ENCODE results near the gene LRRC3B.

Gene LRRC3B

DNA sequence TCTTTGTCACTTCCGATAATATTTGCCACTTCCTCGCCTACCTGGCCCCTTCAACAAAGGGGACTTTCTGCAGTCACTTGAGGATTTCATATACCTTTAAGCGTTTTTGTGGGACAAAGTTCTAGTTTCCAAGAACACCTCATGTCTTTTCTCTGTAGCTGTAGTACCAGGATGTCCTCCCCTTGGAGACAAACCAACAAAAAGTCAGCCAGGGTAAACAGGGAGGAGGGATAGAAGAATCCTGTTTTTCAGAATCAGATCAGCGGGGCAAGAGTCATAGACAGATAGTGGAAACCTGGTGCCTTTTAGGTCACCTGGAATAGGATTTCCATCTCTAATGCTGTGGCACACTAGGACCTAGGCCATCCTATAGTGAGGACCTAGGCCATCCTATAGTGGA is 4.5 kb downstream of the LRRC3B start:
- DNase-seq (ENCODE audit: low read depth): no peak
- H3K4me3 ChIP-seq (ENCODE audit: low read depth, low read length): no peak overlapping the region

DNA sequence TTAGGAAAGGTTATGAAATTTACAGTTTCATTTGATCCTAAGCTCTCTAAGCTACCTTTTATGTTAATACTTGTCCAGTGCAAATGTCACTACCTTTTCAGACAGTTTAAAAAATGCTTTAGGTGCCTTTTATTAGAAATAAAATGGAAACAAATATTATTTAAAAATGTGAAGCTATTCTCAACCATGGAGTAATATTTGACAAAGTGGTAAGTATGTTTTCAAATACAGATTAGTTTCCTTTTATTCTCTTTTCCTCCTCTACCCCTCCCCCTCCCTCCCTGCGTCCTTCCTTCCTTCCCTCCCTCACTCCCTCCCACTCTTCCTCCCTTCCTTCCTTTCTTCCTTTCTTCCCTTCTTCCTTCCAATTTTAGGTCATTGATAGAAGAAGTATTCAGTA is 6.3 kb downstream of the LRRC3B start:
- H3K4me3 ChIP-seq (ENCODE audit: low read depth, low read length): no peak overlapping the region
- DNase-seq (ENCODE audit: low read depth): no peak

DNA sequence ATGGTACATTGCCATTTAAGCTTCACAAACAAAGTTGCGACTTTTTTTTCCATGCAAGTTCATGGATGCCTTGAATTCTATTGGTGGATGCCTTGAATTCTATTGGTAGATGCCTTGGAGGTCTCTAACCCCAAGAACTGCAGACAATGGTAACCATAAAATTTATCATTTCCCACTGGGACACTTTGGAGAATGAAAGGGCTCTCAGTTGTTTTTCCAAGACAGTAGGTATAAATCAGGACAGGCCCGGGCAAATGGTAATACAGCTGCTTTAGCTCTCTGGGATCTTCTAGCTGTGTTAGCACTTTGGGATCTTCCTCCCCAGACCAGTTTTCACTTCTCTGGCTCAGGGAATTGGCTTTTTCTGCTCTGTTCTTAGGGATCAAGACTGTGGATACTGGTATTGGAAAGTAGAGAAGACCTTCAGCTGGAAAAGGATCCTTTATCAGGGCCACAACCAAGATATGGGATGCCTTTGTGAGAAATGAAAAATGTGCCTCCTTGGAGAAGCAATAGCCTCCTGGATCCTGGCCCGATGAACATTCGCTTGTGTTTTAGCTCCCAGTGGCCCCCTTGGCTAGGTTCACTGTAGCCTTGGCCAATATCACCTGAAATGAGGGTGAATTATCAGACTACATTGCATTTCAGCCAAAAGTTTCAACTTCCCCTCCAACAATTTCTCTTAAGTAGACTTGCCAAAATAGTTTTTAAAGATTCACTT is 8.3 kb downstream of the LRRC3B start:
- no peak overlapping the region for H3K4me3 ChIP-seq (ENCODE audit: low read depth, low read length)
- no peak for DNase-seq (ENCODE audit: low read depth)

DNA sequence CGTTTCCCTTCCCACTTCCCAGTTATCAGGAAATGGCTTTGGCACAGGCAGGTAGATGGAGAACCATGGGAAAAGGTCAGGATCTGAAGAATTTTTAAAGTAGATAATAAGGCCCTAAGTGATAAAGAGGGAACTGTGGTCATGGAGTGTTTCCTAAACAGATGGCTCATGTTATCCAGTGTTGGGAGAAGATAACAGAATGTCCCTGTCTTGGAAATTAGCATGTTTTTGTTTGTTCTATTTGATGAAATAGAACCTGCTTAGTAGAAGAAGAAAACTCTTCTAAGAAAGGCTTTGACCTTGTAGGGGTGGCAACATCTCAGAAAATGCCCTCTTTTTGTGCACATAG is 8.8 kb downstream of the LRRC3B start:
- no peak for DNase-seq (ENCODE audit: low read depth)
- no peak overlapping the region for H3K4me3 ChIP-seq (ENCODE audit: low read depth, low read length)

DNA sequence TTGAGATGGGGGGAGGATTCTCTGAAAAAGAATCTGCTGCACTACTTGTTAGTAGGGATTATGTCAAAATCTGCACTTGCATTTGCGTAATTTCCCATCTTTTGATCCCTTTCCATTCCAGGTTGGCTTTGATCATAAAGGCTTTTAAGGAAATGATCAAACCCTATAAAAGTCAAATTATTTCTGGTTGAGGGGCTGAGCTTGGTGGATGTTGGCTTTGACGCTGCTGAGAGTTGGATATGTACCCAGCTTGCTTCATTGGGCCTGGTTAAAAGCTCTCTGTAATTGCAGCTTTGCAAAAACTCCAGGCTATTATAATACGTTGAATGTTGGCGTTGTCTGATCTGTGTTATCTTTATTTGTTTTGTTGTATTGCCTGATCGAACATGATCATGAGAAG is 12.0 kb downstream of the LRRC3B start:
- no peak overlapping the region for H3K4me3 ChIP-seq (ENCODE audit: low read depth, low read length)
- no peak for DNase-seq (ENCODE audit: low read depth)

DNA sequence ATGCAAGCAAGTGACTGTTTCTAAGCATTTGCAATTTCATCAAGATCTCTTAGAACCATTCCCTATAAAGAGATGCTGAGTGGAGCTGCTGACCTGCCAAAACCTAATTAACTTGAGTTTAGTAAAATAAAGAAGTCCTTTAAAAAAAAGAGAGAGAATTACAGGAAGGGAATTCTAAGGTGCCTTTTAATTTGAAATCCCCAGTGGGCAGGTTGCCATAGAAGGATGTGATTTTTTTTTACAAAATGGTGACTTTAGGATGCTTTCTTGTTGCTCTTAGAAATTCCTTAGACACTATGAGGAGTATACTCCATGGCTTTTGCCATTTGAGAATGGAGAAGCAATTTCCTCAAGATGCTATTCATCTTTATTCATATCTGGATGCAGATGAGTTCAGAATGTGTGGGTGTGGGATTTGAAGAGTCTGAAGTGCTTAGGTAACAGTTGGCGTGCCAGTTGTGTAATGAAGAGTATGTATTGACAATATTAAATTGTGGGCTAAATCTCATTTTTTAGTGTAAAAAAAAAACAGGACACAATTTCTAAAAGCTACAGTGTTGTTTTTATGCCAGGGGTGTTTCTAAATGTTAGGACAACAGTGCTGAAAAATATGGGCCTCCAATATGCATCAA is 13.6 kb downstream of the LRRC3B start:
- no peak overlapping the region for H3K4me3 ChIP-seq (ENCODE audit: low read depth, low read length)
- no peak for DNase-seq (ENCODE audit: low read depth)

DNA sequence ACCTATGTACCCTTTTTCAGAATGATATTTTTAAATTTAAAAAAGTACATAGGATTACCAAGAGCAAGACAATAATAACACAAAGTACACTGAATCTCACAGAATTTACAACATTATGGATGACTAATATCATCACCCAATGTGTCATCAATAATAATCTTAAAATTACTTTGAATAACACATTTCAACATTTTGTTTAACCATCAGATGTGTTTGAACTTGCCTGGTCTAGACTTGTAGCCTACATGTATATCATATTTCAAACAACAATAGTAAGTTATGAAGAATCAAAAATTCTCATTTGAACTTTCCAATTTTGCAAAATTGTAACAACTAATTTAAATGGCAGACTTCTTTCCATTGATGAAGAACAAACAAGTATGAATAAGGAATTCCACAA is 15.1 kb downstream of the LRRC3B start:
- no peak for DNase-seq (ENCODE audit: low read depth)
- H3K4me3 ChIP-seq (ENCODE audit: low read depth, low read length): no peak overlapping the region

DNA sequence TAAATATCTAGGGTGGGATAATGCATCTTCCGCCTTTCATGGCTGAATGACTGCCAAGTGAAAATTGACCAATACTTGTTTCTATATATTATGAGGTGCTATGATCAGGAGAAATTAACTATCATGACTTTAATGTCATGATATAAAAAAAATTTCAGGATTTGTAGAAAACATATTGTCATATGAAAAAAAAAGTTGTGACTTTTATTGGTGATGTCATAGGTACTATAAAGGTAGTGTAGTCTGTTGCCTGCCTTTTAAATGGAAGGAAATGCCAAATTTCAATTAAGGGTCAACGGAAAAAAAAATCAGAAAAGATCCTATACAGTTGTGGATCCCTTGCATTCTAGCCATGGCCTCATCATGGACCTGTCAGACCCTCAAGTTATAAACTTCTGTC is 15.5 kb downstream of the LRRC3B start:
- no peak overlapping the region for H3K4me3 ChIP-seq (ENCODE audit: low read depth, low read length)
- DNase-seq (ENCODE audit: low read depth): no peak

DNA sequence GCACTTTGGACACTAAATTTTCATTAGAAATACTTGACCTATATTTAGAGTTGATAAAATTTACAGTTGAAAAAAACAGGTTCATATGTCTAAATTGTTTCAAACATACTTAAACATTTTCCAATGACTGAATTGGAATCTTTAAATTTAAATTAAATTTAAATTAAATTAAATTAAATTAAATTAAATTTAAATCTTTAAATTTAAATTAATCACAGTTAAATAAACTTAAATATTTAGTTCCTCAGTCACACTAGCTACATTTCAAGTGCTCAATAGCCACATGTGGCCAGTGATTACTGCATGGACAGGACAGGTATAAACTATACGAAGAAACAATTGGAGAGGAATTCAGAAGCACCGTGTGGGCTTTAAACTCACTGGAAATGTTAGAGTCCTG is 16.8 kb downstream of the LRRC3B start:
- DNase-seq (ENCODE audit: low read depth): no peak
- H3K4me3 ChIP-seq (ENCODE audit: low read depth, low read length): no peak overlapping the region

DNA sequence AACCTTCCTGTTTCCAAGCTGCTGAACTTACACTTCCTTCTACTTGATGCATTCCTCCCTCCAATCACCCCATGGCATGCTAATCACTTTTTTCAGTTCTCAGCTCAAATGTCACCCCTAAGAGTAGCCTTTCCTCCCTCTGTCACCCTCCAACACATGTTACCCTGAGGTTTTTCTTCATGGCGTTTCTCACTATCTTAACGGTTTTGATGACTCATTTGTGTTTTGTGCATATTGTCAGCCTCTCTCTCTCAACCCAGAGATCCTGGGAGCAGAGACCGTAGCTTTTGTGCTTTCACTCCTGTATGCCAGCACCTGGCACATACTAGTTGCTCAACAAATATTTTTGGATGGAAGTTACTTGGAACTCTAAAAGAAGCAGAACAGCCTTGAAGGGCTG is 24.5 kb downstream of the LRRC3B start:
- H3K4me3 ChIP-seq (ENCODE audit: low read depth, low read length): no peak overlapping the region
- DNase-seq (ENCODE audit: low read depth): no peak

DNA sequence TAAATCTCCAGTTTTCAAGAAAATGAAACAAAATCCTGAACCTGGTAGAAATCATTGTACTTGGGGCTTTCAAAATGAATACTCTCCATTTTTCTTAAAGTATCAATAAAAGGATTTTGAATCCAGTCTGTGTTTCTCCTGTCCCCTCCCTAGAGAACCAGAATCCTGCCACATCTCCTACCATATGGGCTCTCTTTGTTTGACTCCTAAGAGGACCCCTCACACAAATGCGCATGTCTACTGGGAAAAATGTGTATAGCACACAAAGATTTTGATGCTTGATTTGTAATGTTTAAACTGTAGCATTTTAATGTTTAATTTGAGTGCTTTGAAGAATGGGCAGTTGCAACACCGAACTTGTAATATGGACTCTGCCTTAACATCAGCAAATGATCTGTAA is 25.9 kb downstream of the LRRC3B start:
- DNase-seq (ENCODE audit: low read depth): no peak

DNA sequence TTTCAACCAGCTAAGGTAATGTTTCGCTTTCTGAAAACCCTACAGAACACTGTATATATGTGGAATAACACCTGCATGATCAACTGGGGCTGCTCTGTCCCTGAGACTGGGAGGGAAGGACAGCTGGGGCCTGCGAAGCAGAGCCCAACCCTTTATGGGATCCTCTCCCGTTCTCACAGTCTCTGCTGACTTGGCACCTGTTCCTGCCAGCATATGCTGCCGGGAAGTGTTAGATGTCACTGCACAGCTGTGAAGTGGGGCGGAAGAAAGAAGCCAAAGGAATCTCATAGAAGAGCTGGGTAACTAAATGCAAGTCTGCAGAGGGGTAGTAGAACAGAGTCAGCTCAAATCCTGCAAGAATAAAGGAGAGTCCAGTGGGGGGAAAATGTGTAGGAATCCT is 29.6 kb downstream of the LRRC3B start:
- DNase-seq (ENCODE audit: low read depth): peak; percentile 17
- no peak overlapping the region for H3K4me3 ChIP-seq (ENCODE audit: low read depth, low read length)

More for the DNA sequence above, 25.9 kb downstream of the LRRC3B start:
- H3K4me3 ChIP-seq (ENCODE audit: low read depth, low read length): no peak overlapping the region

DNA sequence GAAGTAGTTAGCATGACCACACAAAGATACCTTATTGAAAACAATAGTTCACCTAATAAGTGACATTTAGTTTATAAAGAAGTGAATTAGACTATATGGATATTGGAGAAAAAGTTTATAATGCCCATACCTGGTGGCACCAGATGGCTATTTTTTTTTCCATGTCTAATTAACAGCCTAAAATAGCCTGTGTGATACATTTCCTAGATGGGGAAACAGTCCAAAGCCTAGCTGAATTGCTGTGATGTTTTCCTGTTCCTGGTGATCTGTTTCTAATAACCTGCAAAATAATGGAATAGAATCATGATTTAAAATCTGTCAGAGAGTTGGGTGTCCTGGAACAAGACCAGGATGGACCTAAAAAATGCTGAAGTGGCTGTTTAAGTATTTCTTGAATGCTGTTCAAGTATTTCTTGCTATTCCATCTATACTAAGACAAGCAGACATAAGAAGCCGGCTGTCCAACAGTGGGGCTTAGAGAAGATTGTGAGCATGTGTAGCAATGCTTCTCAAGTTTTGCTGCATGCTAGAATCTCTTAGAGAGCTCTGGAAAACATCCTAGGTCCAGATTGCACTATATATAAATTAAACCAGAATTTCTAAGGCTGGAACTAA is 31.3 kb downstream of the LRRC3B start:
- no peak overlapping the region for H3K4me3 ChIP-seq (ENCODE audit: low read depth, low read length)
- no peak for DNase-seq (ENCODE audit: low read depth)

DNA sequence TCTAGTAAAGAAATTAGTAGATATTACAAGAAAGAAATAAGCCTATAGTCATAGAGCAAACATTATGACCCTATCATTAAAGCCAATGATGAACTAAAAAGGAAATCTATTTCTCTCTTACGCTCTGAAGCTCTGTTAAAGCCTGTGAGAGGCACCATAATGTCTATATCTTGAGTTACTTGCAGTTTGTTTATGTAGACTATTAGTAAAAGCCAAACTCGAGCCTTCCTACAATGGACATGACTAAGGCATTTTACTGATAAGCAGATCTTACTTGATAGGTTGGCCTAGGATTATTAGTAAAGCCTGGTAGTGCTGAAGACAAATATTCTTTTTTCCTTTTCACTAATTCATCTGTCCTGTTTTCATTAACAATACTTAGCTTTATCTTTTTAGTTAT is 32.7 kb downstream of the LRRC3B start:
- no peak overlapping the region for H3K4me3 ChIP-seq (ENCODE audit: low read depth, low read length)
- no peak for DNase-seq (ENCODE audit: low read depth)

DNA sequence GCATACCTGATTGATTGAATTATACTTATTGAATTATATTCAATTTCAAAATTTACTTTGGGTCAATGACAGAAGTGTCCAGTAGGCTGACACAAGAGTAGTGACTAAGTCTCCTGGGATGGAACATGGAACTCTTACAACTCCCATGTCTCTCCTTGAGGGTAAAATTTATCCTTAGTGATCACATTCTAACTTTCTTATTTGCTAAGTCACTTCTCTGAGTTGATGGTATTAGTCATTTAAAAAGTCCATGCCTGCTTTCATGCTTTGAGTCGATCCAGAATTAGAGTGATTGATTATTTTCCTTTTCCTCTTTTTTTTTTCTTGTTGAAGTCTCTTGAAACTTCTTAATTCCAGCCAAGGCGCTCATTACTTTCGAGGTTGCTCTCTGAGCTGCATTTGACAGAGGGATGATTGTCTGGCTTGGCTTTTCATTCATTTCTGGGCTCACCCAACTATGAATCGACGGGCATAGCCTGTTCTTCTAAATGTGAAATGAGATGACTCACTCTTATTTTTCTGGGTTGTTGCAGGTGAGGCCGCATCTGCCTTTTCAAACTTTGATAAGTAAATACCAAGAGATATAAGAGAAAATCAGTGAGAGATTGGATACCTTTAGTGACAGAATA is 34.9 kb downstream of the LRRC3B start:
- H3K4me3 ChIP-seq (ENCODE audit: low read depth, low read length): no peak overlapping the region
- no peak for DNase-seq (ENCODE audit: low read depth)

DNA sequence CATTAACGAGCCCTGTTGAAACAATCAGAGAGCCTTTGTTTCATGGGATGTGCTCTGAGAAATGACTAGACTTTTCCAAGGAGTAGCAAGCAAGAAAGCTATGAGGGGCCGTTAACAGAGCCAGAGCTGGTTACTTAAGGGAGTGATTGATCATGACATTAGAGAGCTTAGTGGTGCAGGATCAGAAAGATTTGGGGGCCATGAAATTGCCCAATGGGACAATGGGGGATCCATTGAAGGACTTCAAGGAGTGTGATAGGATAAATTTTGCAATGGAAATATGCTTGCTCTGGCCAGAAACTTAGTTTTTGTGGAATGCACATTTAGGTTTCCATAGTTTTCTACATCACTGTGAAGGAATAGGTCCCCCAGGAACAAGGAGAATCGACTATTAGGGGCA is 45.6 kb downstream of the LRRC3B start:
- no peak overlapping the region for H3K4me3 ChIP-seq (ENCODE audit: low read depth, low read length)
- no peak for DNase-seq (ENCODE audit: low read depth)

DNA sequence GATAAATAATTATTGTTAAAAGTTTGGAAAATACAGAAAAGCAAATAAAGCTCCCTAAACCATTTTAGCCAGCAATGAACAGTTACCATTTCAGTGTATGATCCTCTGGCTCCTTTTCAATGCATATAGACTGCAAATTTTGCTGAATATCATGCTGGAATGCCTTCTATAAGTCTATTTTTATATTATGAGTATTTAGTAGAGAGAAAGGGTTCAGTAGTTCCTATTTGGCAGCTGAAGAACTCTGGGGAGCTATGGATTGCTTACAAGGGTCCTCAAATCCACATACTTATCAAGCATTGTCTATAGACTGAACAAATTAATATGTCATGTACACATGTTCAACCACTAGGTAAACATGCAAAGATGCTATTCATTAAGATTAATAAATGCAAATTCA is 46.1 kb downstream of the LRRC3B start:
- no peak overlapping the region for H3K4me3 ChIP-seq (ENCODE audit: low read depth, low read length)
- DNase-seq (ENCODE audit: low read depth): no peak

DNA sequence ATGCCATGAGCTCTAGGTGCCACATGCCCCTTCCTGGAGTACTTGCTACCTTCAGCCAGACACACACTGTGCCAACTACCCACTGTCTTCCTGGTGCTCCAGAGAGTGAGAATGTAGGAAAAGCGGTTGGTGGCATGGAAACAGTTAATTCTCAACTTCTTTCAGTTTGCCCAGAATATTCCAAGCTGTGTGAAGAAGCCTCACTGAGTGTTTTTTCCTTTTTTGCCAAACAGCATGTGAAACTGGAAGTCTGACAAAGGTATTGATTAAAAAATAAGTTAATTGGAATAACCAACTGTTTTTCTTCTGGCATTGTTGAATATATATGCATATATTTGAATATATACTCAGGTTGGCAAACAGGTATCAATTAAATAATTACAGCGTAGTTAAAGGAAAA is 52.8 kb downstream of the LRRC3B start:
- no peak for DNase-seq (ENCODE audit: low read depth)
- no peak overlapping the region for H3K4me3 ChIP-seq (ENCODE audit: low read depth, low read length)

DNA sequence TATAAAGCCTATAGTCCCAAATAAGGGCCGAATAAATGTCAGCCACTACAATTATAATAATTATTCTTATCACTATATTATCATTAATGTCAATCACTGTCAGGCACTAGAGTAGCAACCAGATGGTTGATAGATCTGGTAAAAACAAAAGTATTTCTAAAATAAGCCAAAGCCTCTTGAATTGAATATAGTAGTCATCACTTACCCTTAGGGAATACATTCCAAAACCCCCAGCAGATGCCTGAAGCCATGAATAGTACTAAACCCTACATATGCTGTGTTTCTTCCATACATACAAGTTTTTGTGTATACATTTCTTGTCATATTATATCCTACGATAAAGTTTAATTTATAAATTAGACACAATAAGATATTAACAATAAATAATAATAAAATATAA is 59.1 kb downstream of the LRRC3B start:
- no peak overlapping the region for H3K4me3 ChIP-seq (ENCODE audit: low read depth, low read length)
- no peak for DNase-seq (ENCODE audit: low read depth)

DNA sequence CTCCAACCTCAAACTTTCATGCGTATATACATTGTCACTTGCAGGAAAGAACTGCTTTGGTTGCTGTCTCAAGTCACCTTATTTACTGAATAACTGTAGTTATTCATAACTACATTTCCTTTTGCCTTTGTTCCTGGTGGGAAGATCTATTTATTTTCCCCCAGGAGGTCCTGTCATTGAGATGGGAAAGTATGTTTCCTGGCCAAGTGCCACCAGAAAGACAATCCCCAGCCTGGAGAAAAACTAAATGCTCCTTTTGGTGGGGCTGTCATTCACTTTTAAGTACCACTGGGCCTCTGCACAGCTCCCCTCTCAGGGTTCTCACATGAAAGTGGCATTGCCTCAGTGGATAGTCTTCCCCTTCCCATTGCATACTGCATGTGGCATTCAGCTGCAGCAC is 59.8 kb downstream of the LRRC3B start:
- DNase-seq (ENCODE audit: low read depth): no peak
- H3K4me3 ChIP-seq (ENCODE audit: low read depth, low read length): no peak overlapping the region

DNA sequence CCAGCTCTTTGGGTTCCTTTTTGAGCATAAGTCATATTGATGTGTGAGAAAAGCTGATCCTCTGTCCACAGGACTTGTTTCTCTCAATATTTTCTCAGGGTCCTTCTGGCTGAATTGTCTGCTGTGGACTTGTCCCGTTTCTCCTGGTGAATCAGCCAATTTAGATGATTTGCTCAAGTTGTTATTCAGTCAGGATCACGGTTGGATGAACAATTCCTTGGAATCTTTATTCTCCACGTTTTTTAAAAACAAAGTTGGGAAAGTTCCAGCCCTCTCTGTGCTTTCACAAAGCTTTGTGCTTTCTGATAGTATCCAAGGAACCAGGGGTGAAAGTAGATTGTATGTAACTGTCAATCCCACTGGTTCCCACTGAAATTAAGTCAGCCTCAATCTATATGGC is 61.3 kb downstream of the LRRC3B start:
- no peak for DNase-seq (ENCODE audit: low read depth)
- H3K4me3 ChIP-seq (ENCODE audit: low read depth, low read length): no peak overlapping the region
